ENCODE measurements around the gene SGSH.

- TF ChIP-seq CTCF (conservative IDR thresholded peaks at IDR 0.05; ENCODE audit: low read length) = no peak
- TF ChIP-seq EZH2phosphoT487 (IDR thresholded peaks at IDR 0.05; ENCODE audit: borderline replicate concordance) = no peak
Measured at GRCh38 chr17:80182118-80182844, 37.9 kb downstream of the SGSH start.
